Right kidney (tissue), 9 donors: ENCODE data around the gene MYOZ1.
"Not testable (repeated sequence)": the region's sequence is repeated elsewhere in the genome, so short reads cannot be mapped to it uniquely, and the experiment has no call there.

ENCODE experiments used
- DNase-seq: peaks from one replicate; pipeline ENCODE4 v3.0.0-alpha.2; 2016
- long read RNA-seq, 8 donors: transcript quantifications; one replicate each; lab custom pipeline, GENCODE V29; 2026

Gene MYOZ1, protein sequence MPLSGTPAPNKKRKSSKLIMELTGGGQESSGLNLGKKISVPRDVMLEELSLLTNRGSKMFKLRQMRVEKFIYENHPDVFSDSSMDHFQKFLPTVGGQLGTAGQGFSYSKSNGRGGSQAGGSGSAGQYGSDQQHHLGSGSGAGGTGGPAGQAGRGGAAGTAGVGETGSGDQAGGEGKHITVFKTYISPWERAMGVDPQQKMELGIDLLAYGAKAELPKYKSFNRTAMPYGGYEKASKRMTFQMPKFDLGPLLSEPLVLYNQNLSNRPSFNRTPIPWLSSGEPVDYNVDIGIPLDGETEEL
- long read RNA-seq, donor 1, partial matches to known transcripts = 0 of 1 reads
- long read RNA-seq, donor 1, other reads (novel, unspliced or antisense) = 0 of 1 reads
- long read RNA-seq, donor 2 = 0 reads
- long read RNA-seq, donor 3 = 0 reads
- long read RNA-seq, donor 4, partial matches to known transcripts = 0 of 1 reads
- long read RNA-seq, donor 4, other reads (novel, unspliced or antisense) = 0 of 1 reads
- long read RNA-seq, donor 5, partial matches to known transcripts = 0 of 1 reads
- long read RNA-seq, donor 5, other reads (novel, unspliced or antisense) = 0 of 1 reads
- long read RNA-seq, donor 6, partial matches to known transcripts = 0 of 1 reads
- long read RNA-seq, donor 6, other reads (novel, unspliced or antisense) = 0 of 1 reads
- long read RNA-seq, donor 7 = 0 reads
- long read RNA-seq, donor 8, partial matches to known transcripts = 0 of 1 reads
- long read RNA-seq, donor 8, other reads (novel, unspliced or antisense) = 0 of 1 reads

- DNase-seq = no peak
Measured at GRCh38 chr10:73641328-73642060, at the start of gene MYOZ1. Gene MYOZ1, minus strand, starts transcription at chr10:73641474. Its CDS starts 1,457 bp downstream, at chr10:73640017.

GRCh38 chr10:73690755-73691154 lies 49.5 kb upstream of the MYOZ1 start:
- not testable (repeated sequence) for DNase-seq

- not testable (repeated sequence) for DNase-seq
Measured at GRCh38 chr10:73689596-73689995, 48.3 kb upstream of the MYOZ1 start.

- DNase-seq = not testable (repeated sequence)
Measured at GRCh38 chr10:73687641-73688040, 46.4 kb upstream of the MYOZ1 start.

- not testable (repeated sequence) for DNase-seq
Measured at GRCh38 chr10:73674546-73674945, 33.3 kb upstream of the MYOZ1 start.

DNA sequence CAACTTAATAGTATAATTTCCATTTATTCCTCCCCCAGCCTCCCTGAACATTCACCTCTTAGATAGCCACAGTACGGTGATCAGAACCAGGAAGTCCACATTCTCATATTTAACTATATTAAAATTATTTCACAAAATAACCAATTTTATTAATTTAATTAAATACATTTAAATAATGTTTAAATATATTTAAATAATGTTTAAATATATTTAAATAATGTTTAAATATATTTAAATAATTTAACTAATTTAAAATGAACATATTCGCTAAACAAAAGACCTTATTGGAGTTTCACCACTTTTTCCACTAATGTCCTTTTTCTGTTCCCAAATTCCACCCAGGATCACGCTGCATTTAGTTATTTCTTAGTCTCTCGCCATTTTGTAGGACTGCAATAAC lies 27.1 kb upstream of the MYOZ1 start:
- DNase-seq = not testable (repeated sequence)

- DNase-seq = not testable (repeated sequence)
Measured at GRCh38 chr10:73666153-73666809, 25.0 kb upstream of the MYOZ1 start.

- not testable (repeated sequence) for DNase-seq
Measured at GRCh38 chr10:73665581-73665980, 24.3 kb upstream of the MYOZ1 start.

GRCh38 chr10:73664156-73665040 lies 23.1 kb upstream of the MYOZ1 start:
- DNase-seq = not testable (repeated sequence)

- not testable (repeated sequence) for DNase-seq
Measured at GRCh38 chr10:73663621-73664020, 22.3 kb upstream of the MYOZ1 start.

DNA sequence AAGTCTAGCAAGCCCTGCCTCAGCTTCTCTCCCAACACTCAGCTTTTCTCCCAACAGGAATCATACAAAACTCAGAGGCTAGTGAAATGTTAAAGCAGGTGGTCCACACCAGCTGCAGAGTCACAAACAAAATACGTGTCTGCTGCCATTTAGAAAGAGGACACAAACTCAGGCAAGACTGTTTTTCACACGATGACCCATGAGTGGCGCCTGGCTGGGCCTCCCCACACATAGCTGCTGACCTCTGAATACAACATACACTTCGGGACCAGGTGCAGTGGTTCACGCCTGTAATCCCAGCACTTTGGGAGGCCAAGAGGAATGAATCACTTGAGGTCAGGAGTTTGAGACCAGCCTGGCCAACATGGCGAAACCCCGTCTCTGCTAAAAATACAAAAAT lies 21.4 kb upstream of the MYOZ1 start:
- not testable (repeated sequence) for DNase-seq

- DNase-seq = no peak
Measured at GRCh38 chr10:73655990-73656298, 14.7 kb upstream of the MYOZ1 start, which contains the start of gene SYNPO2L. Gene SYNPO2L, minus strand, starts transcription at chr10:73656029. Its CDS starts 107 bp downstream, at chr10:73655922.

DNA sequence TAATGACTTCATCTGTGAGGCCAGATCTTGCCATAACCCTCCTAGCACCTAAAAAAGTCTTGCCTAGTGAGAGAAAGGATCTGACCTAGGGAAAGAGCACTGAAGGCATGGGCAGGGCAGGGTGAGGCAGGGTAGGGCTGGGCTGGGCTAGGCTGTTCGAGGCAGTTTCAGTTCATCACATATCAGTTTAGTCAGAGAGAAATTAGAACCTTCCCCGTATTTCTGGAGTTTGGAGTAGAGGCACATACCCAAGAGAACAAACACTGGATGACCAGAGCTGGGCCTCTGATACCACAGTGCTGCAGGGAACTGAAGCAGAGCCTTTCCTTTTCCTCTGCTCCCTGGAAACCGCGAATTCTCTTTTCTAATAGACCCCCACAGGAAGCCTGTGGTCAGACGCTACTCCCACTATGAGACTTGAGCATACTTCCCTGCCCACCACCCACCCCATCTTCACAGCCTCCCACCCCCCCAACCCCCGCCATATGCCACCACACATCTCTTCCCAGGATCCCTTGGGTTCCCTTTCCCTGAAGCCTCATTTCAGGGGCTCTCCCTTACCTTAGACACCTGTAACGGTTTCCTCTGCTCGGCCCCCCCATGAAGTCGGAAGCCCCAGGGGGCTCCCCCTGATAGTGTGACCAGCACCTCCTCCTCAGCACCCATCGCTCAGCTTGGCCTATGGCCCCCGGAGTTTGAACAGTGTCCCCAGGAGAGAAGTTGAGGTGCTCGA lies 14.1 kb upstream of the MYOZ1 start:
- no peak for DNase-seq

DNA sequence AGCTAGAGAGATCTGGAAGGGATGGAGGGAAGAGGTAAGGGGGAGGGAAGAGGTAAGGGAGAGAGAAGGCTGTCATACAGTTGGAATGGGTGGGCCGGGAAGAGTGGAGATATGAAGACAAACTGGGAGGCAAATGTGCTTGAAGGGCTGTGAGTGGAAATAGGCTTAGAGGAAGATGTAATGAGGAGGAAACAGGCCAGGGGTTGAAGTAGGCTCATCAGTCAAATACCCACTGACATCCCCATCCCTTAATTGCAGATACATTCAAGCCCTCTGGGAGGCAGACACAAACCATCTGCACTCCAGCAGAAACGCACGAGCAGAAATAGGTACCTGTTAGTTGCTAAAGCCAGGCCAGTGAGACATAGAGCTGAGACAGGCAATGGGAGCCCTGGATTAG lies 12.4 kb upstream of the MYOZ1 start:
- no peak for DNase-seq

GRCh38 chr10:73653195-73653594 lies 11.9 kb upstream of the MYOZ1 start:
- no peak for DNase-seq

GRCh38 chr10:73650537-73651331 lies 9.5 kb upstream of the MYOZ1 start:
- no peak for DNase-seq

DNA sequence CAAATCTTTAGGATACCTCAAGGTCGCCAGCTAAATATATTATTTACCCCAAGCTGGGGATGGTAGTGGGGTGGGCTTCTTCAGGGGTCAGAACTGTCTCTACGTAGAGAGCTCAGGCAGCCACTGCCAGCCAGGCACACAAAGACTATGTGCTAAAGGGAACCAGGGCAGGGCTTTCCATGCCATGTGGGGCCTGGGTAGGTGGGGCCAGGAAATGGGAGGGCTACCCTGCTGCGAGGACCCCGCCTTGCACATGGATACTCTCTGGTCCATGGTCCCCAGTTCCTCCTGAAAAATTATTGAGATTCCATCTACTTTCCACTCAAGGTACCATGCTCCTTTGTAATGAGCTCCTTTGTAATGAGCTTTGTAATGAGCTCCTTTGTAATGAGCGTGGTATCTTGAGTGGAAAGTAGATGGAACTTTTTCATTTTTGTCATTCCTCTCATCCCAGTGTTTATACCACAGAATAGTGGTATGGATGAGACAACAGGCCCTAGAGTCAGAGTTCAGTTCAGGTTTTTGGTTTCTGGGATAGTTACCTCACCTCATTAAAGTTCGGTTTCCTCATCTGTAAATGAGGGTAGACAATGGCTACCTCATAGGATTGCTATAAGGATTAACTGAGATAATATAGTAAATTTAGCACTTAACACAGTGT lies 8.7 kb upstream of the MYOZ1 start:
- DNase-seq = no peak

GRCh38 chr10:73648975-73649829 lies 7.9 kb upstream of the MYOZ1 start:
- DNase-seq = no peak
